ENCODE measurements around the gene ZNF679. TPM values are rescaled to one million over a fixed set of nuclear protein-coding genes. Genes with fewer than 3 reads are reported as not detected.
"Not testable (repeated sequence)": the region's sequence is repeated elsewhere in the genome, so short reads cannot be mapped to it uniquely, and the experiment has no call there.

Gene ZNF679
- polyA plus RNA-seq, 1 donor: not detected

GRCh38 chr7:64312826-64313225 is 84.6 kb downstream of the ZNF679 start:
- DNase-seq: no peak

- DNase-seq: peak; percentile 93
Measured at GRCh38 chr7:64313740-64314491, 85.6 kb downstream of the ZNF679 start, which contains the start of gene ZNF736. TSS of gene ZNF736 (plus strand) at chr7:64313961. CDS start at chr7:64314151, 190 bp downstream.

GRCh38 chr7:64314566-64314965 is 86.3 kb downstream of the ZNF679 start:
- no peak for DNase-seq

- DNase-seq: not testable (repeated sequence)
Measured at GRCh38 chr7:64316031-64316742, 87.9 kb downstream of the ZNF679 start.

Other genes starting within 250 kb of the ZNF679 start
- not detected for gene ZNF722, start 229.6 kb upstream of the ZNF679 start, polyA plus RNA-seq (ENCODE audit: insufficient read length)
- gene ZNF727, start 183.0 kb upstream of the ZNF679 start, polyA plus RNA-seq (ENCODE audit: insufficient read length): 0.17 TPM
- gene ZNF735, start 21.3 kb upstream of the ZNF679 start, polyA plus RNA-seq (ENCODE audit: insufficient read length): not detected
- 9.5 TPM for gene ZNF736, start 85.5 kb downstream of the ZNF679 start, polyA plus RNA-seq (ENCODE audit: insufficient read length)